ENCODE measurements around the gene USO1.
A peak's percentile ranks its signal among the peaks of the same experiment; 100 is the strongest.

USO1 gene, protein sequence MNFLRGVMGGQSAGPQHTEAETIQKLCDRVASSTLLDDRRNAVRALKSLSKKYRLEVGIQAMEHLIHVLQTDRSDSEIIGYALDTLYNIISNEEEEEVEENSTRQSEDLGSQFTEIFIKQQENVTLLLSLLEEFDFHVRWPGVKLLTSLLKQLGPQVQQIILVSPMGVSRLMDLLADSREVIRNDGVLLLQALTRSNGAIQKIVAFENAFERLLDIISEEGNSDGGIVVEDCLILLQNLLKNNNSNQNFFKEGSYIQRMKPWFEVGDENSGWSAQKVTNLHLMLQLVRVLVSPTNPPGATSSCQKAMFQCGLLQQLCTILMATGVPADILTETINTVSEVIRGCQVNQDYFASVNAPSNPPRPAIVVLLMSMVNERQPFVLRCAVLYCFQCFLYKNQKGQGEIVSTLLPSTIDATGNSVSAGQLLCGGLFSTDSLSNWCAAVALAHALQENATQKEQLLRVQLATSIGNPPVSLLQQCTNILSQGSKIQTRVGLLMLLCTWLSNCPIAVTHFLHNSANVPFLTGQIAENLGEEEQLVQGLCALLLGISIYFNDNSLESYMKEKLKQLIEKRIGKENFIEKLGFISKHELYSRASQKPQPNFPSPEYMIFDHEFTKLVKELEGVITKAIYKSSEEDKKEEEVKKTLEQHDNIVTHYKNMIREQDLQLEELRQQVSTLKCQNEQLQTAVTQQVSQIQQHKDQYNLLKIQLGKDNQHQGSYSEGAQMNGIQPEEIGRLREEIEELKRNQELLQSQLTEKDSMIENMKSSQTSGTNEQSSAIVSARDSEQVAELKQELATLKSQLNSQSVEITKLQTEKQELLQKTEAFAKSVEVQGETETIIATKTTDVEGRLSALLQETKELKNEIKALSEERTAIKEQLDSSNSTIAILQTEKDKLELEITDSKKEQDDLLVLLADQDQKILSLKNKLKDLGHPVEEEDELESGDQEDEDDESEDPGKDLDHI

DNA sequence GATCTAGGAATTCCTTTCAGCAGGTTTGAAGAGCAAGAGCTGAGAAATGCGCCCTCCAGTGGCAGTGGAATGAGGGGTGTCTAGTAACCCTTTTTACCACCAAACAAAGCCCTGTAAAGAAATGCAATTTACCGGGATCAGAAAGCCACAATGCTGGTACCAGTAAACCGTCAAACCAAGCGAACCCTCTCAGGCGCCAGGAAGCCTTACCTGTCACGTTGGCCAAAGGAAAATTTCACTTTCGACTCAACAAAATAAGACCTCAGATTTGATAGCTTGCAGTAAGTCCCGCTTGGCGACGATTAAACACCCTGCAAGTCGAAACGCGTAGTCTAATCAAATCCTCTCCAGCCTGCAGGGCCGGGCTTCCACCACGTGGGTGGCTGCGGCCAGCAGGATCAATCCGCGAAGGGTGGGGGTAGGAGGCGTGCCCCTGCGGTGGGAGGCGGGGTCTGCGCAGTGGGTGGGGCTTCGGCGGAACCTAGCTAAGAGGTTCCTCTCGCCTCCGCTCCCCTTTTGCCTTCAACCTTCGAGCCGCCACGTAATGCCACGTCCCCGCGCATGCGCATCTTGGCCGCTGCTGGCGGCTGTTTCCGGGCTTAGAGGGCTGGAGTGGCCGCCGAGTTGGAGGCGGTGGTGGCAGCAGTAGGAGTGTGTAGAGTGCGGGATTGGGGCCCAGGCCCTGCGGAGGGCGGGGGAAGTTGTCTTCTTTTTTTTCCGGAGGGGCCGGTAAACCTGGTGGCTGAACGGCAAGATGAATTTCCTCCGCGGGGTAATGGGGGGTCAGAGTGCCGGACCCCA, at the start of gene USO1:
USO1 (plus strand) TSS at position 512 of the 801 bp plus-strand sequence; CDS start at position 755, 243 bp downstream.
- TF ChIP-seq, protein P1, sequence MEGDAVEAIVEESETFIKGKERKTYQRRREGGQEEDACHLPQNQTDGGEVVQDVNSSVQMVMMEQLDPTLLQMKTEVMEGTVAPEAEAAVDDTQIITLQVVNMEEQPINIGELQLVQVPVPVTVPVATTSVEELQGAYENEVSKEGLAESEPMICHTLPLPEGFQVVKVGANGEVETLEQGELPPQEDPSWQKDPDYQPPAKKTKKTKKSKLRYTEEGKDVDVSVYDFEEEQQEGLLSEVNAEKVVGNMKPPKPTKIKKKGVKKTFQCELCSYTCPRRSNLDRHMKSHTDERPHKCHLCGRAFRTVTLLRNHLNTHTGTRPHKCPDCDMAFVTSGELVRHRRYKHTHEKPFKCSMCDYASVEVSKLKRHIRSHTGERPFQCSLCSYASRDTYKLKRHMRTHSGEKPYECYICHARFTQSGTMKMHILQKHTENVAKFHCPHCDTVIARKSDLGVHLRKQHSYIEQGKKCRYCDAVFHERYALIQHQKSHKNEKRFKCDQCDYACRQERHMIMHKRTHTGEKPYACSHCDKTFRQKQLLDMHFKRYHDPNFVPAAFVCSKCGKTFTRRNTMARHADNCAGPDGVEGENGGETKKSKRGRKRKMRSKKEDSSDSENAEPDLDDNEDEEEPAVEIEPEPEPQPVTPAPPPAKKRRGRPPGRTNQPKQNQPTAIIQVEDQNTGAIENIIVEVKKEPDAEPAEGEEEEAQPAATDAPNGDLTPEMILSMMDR (conservative IDR thresholded peaks at IDR 0.05; ENCODE audit: low read length), result peak; percentile 89
- DNase-seq (ENCODE audit: low read depth), result peak; percentile 99
- H3K4me3 ChIP-seq (ENCODE audit: low read length), result peak within 1 kb of the TSS; percentile 100

DNA sequence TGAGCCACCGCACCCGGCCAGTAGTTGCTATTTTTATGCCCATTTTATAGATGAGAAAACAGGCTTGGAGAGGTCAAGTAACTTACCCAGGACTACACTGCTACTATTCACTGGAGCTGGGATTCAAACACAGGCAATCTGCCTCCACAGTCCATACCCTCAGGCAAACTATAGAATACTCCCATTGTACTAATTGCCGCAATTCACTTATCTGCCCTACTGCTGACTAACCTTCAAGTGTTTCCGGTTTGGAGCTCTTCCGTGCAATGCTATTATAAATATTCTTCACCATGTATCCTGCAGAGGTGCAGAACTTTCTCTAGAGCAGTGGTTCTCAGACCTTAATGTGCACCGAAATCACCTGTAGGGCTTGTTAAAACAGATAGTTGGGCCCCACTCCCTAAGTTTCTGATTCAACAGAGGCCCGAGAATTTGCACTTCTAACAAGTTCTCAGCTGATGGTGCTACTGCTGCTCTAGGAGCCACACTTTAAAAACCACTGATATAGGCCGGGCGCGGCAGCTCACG, 49.3 kb upstream of the USO1 start:
- no peak overlapping the region for H3K4me3 ChIP-seq (ENCODE audit: low read length)
- TF ChIP-seq, protein P1 (conservative IDR thresholded peaks at IDR 0.05; ENCODE audit: low read length), result no peak
- DNase-seq (ENCODE audit: low read depth), result no peak

DNA sequence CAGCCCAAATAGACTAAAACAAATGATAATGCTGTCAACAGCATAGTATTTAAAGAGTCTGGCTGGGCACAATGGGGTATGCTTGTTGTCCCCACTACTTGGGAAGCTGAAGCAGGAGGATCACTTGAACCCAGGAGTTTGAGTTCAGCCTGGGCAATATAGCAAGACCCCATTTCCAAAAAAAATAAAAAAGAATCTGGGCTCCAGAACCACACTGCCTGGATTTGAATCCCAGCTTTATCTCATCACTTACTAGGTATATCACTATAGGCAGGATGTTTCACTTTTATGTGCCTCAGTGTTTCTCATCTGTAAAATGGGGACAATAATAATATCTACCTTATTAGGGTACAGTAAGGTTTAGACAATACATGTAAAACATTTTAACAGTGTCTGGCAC, 45.9 kb upstream of the USO1 start:
- TF ChIP-seq, protein P1 (conservative IDR thresholded peaks at IDR 0.05; ENCODE audit: low read length), result no peak
- no peak for DNase-seq (ENCODE audit: low read depth)
- H3K4me3 ChIP-seq (ENCODE audit: low read length), result no peak overlapping the region

- DNase-seq (ENCODE audit: low read depth), result no peak
- TF ChIP-seq, protein P1 (conservative IDR thresholded peaks at IDR 0.05; ENCODE audit: low read length), result no peak
- H3K4me3 ChIP-seq (ENCODE audit: low read length), result no peak overlapping the region
These were observed 45.4 kb upstream of the USO1 start for GRCh38 chr4:75678965-75679364.

DNA sequence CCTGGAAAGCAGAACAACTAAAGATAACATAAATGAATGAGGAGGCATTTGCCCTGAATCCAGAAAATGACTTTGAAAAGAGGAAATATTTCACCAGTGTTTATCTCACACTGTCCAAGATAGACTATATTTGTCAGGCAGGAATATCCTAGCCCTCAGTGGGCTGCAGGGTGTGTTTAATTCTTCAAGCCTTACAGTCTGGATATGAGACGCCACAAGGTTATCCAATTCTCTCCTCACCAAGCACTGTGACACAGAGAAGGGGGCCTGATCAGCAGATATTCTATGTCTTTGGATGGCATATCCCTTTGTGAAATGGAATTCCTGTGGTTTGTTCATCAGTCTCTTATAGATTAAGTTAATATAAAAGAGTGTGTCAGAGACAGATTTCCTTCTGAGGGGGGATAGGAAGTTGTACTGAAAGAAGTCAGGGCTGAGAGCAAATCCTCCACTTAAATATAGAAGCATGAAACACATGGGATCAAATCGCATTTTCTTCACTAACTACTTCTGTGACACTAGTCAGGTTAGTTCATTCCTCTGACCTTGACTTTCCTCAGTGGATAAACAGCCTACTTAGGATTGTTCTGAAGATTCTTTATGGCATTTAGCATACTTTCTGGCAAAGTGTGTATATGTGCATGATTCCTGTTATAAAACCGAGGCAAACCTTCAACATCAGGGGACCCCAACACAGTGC, 44.4 kb upstream of the USO1 start:
- H3K4me3 ChIP-seq (ENCODE audit: low read length), result no peak overlapping the region
- no peak for DNase-seq (ENCODE audit: low read depth)
- TF ChIP-seq, protein P1 (conservative IDR thresholded peaks at IDR 0.05; ENCODE audit: low read length), result no peak

Measured in AG10803 (cell line).